Measurements from ENCODE around the gene ANKRD33B. TPM values are rescaled to one million over a fixed set of nuclear protein-coding genes. Genes with fewer than 3 reads are reported as not detected.
A peak's percentile ranks its signal among the peaks of the same experiment; 100 is the strongest.

ANKRD33B gene
- total RNA-seq, 1 donor from 2014 or later, result 0.84 TPM

GRCh38 chr5:10690460-10691440 lies 126.9 kb downstream of the ANKRD33B start:
- DNase-seq (ENCODE audit: low read depth, low spot score), result no peak
- Mint-ChIP-seq H3K4me3 (no peak overlapping the region), H3K9me3 (peaks cover 10% of the 10 kb centered on the region), H3K4me1 (peaks cover 20% of the 10 kb centered on the region), H3K36me3 (ENCODE audit: low read depth) (peaks cover 26% of the 10 kb centered on the region), H3K27me3 (ENCODE audit: low read depth) (no peaks in the 10 kb centered on the region), H3K27ac (ENCODE audit: unreplicated experiment) (no peak overlapping the region)
- TF ChIP-seq CTCF (conservative IDR thresholded peaks at IDR 0.05), result no peak

- TF ChIP-seq CTCF (conservative IDR thresholded peaks at IDR 0.05), result no peak
- no peak overlapping the region for H3K27ac Mint-ChIP-seq (ENCODE audit: unreplicated experiment)
- no peak for DNase-seq (ENCODE audit: low read depth, low spot score)
- peaks cover 13% of the 10 kb centered on the region for H3K36me3 Mint-ChIP-seq (ENCODE audit: low read depth)
- H3K4me1 Mint-ChIP-seq, result peaks cover 24% of the 10 kb centered on the region
- no peak overlapping the region for H3K4me3 Mint-ChIP-seq
- H3K27me3 Mint-ChIP-seq (ENCODE audit: low read depth), result no peaks in the 10 kb centered on the region
- H3K9me3 Mint-ChIP-seq, result peaks cover 4% of the 10 kb centered on the region
Measured at GRCh38 chr5:10691826-10692785, 128.2 kb downstream of the ANKRD33B start.

- H3K4me3 Mint-ChIP-seq, result no peak overlapping the region
- H3K27me3 Mint-ChIP-seq (ENCODE audit: low read depth), result no peaks in the 10 kb centered on the region
- peaks cover 29% of the 10 kb centered on the region for H3K4me1 Mint-ChIP-seq
- peak; percentile 75 for TF ChIP-seq CTCF (conservative IDR thresholded peaks at IDR 0.05)
- no peak overlapping the region for H3K27ac Mint-ChIP-seq (ENCODE audit: unreplicated experiment)
- peak; percentile 53 for DNase-seq (ENCODE audit: low read depth, low spot score)
- no peaks in the 10 kb centered on the region for H3K9me3 Mint-ChIP-seq
- peaks cover 3% of the 10 kb centered on the region for H3K36me3 Mint-ChIP-seq (ENCODE audit: low read depth)
Measured at GRCh38 chr5:10695055-10695649, 131.3 kb downstream of the ANKRD33B start.

GRCh38 chr5:10695759-10696543 lies 132.1 kb downstream of the ANKRD33B start:
- H3K36me3 Mint-ChIP-seq (ENCODE audit: low read depth), result no peaks in the 10 kb centered on the region
- TF ChIP-seq CTCF (conservative IDR thresholded peaks at IDR 0.05), result no peak
- no peak for DNase-seq (ENCODE audit: low read depth, low spot score)
- peaks cover 27% of the 10 kb centered on the region for H3K4me1 Mint-ChIP-seq
- no peaks in the 10 kb centered on the region for H3K9me3 Mint-ChIP-seq
- no peak overlapping the region for H3K4me3 Mint-ChIP-seq
- no peaks in the 10 kb centered on the region for H3K27me3 Mint-ChIP-seq (ENCODE audit: low read depth)
- H3K27ac Mint-ChIP-seq (ENCODE audit: unreplicated experiment), result no peak overlapping the region

All from neural crest cell (in vitro differentiated cells).